Ishikawa (cell line): ENCODE data around the gene ATF6.

ENCODE experiments used
- EP300 ChIP-seq: IDR thresholded peaks from 2 replicates; pipeline ENCODE4 v1.6.1; 2012; ENCODE audit warnings: borderline replicate concordance
- YY1 ChIP-seq: IDR thresholded peaks from 2 replicates; pipeline ENCODE4 v1.6.1; 2012; ENCODE audit warnings: low read depth
- TF ChIP-seq, protein P1 (sequence below): IDR thresholded peaks from 2 replicates; pipeline ENCODE4 v1.6.1; 2012

DNA sequence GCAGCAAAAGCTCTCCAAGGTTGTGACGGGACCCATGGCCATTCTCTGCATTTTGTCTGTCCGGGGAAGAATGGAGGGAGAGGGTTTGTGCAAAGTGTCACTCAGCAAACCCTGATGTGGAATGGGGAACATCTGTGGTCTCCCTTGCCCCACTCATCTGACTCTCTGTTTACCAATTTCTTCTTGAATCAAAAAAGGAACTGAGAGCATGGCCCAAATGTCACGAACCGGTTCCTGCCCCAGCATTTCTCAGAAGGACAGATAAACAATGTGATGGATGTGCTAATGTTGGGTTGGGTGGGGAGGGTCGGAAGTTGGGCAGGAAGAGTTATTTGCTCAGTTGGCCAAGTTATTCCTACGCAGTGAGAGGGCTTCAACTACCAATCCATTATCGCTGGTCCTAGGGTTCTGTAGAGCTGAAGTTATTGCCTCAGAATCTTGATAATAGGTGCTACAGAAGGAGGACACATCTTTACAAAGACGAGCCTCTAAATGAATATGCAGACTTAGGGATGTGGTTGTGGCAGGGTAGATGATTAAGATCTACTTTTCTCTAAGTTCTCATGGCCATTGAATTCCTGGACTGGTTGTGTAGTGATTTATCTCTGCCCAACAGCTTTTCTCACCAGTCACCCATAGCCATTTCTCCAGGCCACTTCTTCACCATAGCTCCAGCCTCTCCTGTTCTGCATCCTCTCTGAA lies 26.1 kb upstream of the ATF6 start:
- TF ChIP-seq, protein P1, sequence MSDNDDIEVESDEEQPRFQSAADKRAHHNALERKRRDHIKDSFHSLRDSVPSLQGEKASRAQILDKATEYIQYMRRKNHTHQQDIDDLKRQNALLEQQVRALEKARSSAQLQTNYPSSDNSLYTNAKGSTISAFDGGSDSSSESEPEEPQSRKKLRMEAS = no peak
- TF ChIP-seq YY1 = no peak
- TF ChIP-seq EP300 = no peak
